Stimulated activated CD4-positive, alpha-beta T cell treated with anti-CD3 and anti-CD28 coated beads, Interleukin-2, amount 100 ng/mL, for 4 hours (primary cell): ENCODE results near the gene IRX6.

Experiments
- DNase-seq: peaks from one replicate; pipeline ENCODE4 v3.0.0-alpha.2; 2020; ENCODE audit warnings: low read depth

The IRX6 gene

GRCh38 chr16:55324285-55325079 is 479 bp downstream of the IRX6 start:
- DNase-seq: no peak

GRCh38 chr16:55325080-55325447 is 1.1 kb downstream of the IRX6 start:
- no peak for DNase-seq

- no peak for DNase-seq
These were observed 1.6 kb downstream of the IRX6 start for GRCh38 chr16:55325458-55326109.

- DNase-seq: no peak
These were observed 2.5 kb downstream of the IRX6 start for GRCh38 chr16:55326261-55327092.

- DNase-seq: no peak
These were observed 4.9 kb downstream of the IRX6 start for GRCh38 chr16:55328611-55329569.

GRCh38 chr16:55329791-55330428 is 5.9 kb downstream of the IRX6 start:
- DNase-seq: no peak

GRCh38 chr16:55330781-55331647 is 7.0 kb downstream of the IRX6 start:
- no peak for DNase-seq

GRCh38 chr16:55331648-55332185 is 7.7 kb downstream of the IRX6 start:
- no peak for DNase-seq

GRCh38 chr16:55333684-55334083 is 9.7 kb downstream of the IRX6 start:
- DNase-seq: no peak

- DNase-seq: no peak
These were observed 14.6 kb downstream of the IRX6 start for GRCh38 chr16:55338646-55339045.

GRCh38 chr16:55340445-55340844 is 16.4 kb downstream of the IRX6 start:
- no peak for DNase-seq

- no peak for DNase-seq
These were observed 17.7 kb downstream of the IRX6 start for GRCh38 chr16:55341681-55342080.

- DNase-seq: no peak
These were observed 22.5 kb downstream of the IRX6 start for GRCh38 chr16:55346475-55346874.

- no peak for DNase-seq
These were observed 25.9 kb downstream of the IRX6 start for GRCh38 chr16:55349867-55350266.

GRCh38 chr16:55350984-55351383 is 27.0 kb downstream of the IRX6 start:
- DNase-seq: no peak

- no peak for DNase-seq
These were observed 27.9 kb downstream of the IRX6 start for GRCh38 chr16:55351936-55352335.

- no peak for DNase-seq
These were observed 33.2 kb downstream of the IRX6 start for GRCh38 chr16:55357241-55357640.

- no peak for DNase-seq
These were observed 35.9 kb downstream of the IRX6 start for GRCh38 chr16:55359946-55360345.

- DNase-seq: no peak
These were observed 40.8 kb downstream of the IRX6 start for GRCh38 chr16:55364811-55365210.

- no peak for DNase-seq
These were observed 43.4 kb downstream of the IRX6 start for GRCh38 chr16:55367301-55367811.
